Measurements from ENCODE around the gene ITGAV. TPM values are rescaled to one million over a fixed set of nuclear protein-coding genes. Genes with fewer than 3 reads are reported as not detected.

The ITGAV gene
- total RNA-seq, 4 donors from 2014 or later, result 100 to 127 (median 117) TPM

DNA sequence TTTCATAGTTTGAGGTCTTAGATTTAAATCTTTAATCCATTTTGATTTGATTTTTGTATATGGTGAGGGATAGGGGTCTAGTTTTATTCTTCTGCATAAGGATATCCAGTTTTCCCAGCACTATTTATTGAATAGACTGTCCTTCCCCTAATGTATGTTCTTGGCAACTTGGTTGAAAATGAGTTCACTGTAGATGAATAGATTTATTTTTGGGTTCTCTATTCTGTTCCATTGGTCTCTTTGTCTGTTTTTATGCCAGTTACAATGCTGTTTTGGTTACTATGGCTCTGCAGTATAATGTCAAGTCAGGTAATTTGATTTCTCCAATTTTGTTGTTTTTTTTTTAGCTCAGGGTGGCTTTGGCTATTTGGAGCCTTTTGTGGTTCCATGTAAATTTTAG, 109.9 kb downstream of the ITGAV start:
- no peak overlapping the region for H3K27ac ChIP-seq
- TF ChIP-seq CTCF (IDR thresholded peaks at IDR 0.05) (no peak), POLR2A (IDR thresholded peaks at IDR 0.05) (no peak), POLR2AphosphoS5 (IDR thresholded peaks at IDR 0.05) (no peak), EP300 (IDR thresholded peaks at IDR 0.05) (no peak)
- no peaks in the 10 kb centered on the region for H3K36me3 ChIP-seq
- peaks cover 0 to 13% (median 0%) of the 10 kb centered on the region in 3 donors for H3K4me1 ChIP-seq
- ATAC-seq, result no peak
- H3K27me3 ChIP-seq, result no peaks in the 10 kb centered on the region
- no peak overlapping the region for H3K4me3 ChIP-seq
- no peaks in the 10 kb centered on the region for H3K9me3 ChIP-seq

GRCh38 chr2:186702006-186702405, 112.2 kb downstream of the ITGAV start:
- no peak overlapping the region for H3K27ac ChIP-seq
- TF ChIP-seq POLR2AphosphoS5 (IDR thresholded peaks at IDR 0.05), result no peak
- TF ChIP-seq POLR2A (IDR thresholded peaks at IDR 0.05), result no peak
- TF ChIP-seq EP300 (IDR thresholded peaks at IDR 0.05), result no peak
- no peak for TF ChIP-seq CTCF (IDR thresholded peaks at IDR 0.05)

DNA sequence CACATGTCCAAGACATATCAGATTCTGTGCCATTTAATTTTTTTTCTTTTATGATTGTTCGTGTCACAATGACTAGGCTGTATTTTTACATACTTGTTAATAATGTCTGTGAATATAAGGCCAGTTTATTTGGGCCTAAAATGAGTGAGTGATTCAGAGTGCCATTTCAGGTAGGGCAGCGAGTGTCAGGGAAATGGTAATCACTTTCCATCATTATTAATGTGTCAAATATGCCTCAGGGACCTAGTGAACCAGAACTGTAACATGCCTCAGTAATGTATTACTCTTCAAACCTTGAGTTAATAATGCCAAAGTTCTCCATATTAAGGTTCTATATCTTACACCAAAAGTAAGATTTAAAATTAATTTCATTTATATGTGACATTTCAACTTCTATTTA, 112.6 kb downstream of the ITGAV start:
- no peak for TF ChIP-seq EP300 (IDR thresholded peaks at IDR 0.05)
- TF ChIP-seq POLR2AphosphoS5 (IDR thresholded peaks at IDR 0.05), result no peak
- no peak for TF ChIP-seq POLR2A (IDR thresholded peaks at IDR 0.05)
- no peak for TF ChIP-seq CTCF (IDR thresholded peaks at IDR 0.05)
- Histone ChIP-seq H3K27me3 (no peaks in the 10 kb centered on the region), H3K9me3 (no peaks in the 10 kb centered on the region), H3K4me3 (no peak overlapping the region), H3K4me1 (no peaks in the 10 kb centered on the region), H3K36me3 (no peaks in the 10 kb centered on the region), H3K27ac (no peak overlapping the region)
- ATAC-seq, result no peak
- 63 to 88% methylated on average over 2 of the region's 2 CpGs for WGBS, 2 donors (ENCODE audit: low coverage in 1 of 2)

More at GRCh38 chr2:186702006-186702405, 112.2 kb downstream of the ITGAV start:
- ATAC-seq, result no peak
- H3K4me1 ChIP-seq, result no peaks in the 10 kb centered on the region
- H3K9me3 ChIP-seq, result no peaks in the 10 kb centered on the region
- no peak overlapping the region for H3K4me3 ChIP-seq
- no peaks in the 10 kb centered on the region for H3K27me3 ChIP-seq
- H3K36me3 ChIP-seq, result no peaks in the 10 kb centered on the region
- WGBS, 2 donors (ENCODE audit: low coverage in 1 of 2), result 93 to 100% methylated on average over 2 of the region's 2 CpGs

GRCh38 chr2:186704897-186705296, 115.0 kb downstream of the ITGAV start:
- no peak overlapping the region for H3K27ac ChIP-seq
- H3K4me3 ChIP-seq, result no peak overlapping the region
- WGBS, 2 donors (ENCODE audit: low coverage in 1 of 2), result 94 to 96% methylated on average over 3 of the region's 3 CpGs
- no peaks in the 10 kb centered on the region for H3K27me3 ChIP-seq
- ATAC-seq, result no peak
- H3K36me3 ChIP-seq, result no peaks in the 10 kb centered on the region
- H3K9me3 ChIP-seq, result no peaks in the 10 kb centered on the region
- TF ChIP-seq EP300 (IDR thresholded peaks at IDR 0.05), result no peak
- no peak for TF ChIP-seq POLR2A (IDR thresholded peaks at IDR 0.05)
- TF ChIP-seq POLR2AphosphoS5 (IDR thresholded peaks at IDR 0.05), result no peak
- no peak for TF ChIP-seq CTCF (IDR thresholded peaks at IDR 0.05)
- no peaks in the 10 kb centered on the region for H3K4me1 ChIP-seq

DNA sequence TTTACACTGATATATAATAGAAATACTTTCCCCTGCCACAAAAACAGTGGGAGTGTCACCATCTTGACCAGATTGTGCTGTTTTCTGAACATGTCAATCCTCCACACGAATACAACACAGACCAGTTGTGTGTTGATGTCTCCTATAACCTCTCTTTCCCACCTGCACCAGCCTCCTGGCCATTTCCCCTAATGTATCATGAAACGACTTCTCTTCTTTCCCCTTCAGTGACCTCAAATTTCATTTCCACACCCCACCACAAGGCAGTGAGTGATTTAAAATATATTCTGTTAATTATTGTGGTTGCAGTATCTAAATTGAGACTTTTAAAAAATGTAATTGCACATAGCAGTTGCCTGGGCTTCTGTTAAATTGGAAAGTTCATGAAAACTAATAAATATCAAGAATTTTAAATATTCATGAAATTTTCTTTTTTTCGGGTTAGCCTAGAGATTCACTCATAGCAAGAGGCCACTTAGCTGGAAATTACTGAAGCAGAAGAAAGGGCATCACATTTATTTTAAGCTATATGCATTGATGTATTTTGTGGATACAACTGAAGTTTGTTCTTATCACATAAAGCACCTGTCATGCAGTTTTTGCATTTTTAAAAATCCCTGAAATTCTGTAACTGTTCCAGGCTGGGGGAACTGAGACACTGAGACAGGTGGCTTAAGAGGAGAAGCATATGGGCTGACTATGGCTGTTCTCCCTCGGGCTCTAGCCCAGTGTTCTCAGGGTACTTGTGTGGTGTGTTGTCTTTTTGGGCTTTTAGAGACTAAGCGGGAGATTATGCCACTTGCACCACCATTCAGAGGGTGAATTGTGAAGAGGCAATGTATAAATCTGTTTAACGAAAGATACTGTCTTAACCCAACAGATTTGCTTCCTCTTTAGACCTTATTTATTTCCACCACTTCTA, 119.9 kb downstream of the ITGAV start:
- Histone ChIP-seq H3K4me3 (no peak overlapping the region), H3K36me3 (no peaks in the 10 kb centered on the region), H3K27me3 (no peaks in the 10 kb centered on the region), H3K27ac (no peak overlapping the region), H3K9me3 (no peaks in the 10 kb centered on the region), H3K4me1 (no peaks in the 10 kb centered on the region)
- WGBS, 2 donors (ENCODE audit: low coverage in 1 of 2), result 89 to 97% methylated on average over 6 of the region's 6 CpGs
- ATAC-seq, result no peak
- TF ChIP-seq POLR2A (IDR thresholded peaks at IDR 0.05) (no peak), CTCF (IDR thresholded peaks at IDR 0.05) (no peak), POLR2AphosphoS5 (IDR thresholded peaks at IDR 0.05) (no peak), EP300 (IDR thresholded peaks at IDR 0.05) (no peak)

Data from gastroesophageal sphincter (tissue), 4 donors.